GM12873 (cell line): Measurements from ENCODE around the gene SLC36A1.
A peak's percentile ranks its signal among the peaks of the same experiment; 100 is the strongest.

Source experiments
- TF ChIP-seq, protein P1 (sequence below): IDR thresholded peaks from 2 replicates; pipeline ENCODE4 v1.5.1; 2012; ENCODE audit warnings: low read depth, mild to moderate bottlenecking, moderate library complexity, low read length, control low read depth; ENCODE audit not compliant: insufficient read depth; ENCODE audit errors: missing control alignments

The SLC36A1 gene

DNA sequence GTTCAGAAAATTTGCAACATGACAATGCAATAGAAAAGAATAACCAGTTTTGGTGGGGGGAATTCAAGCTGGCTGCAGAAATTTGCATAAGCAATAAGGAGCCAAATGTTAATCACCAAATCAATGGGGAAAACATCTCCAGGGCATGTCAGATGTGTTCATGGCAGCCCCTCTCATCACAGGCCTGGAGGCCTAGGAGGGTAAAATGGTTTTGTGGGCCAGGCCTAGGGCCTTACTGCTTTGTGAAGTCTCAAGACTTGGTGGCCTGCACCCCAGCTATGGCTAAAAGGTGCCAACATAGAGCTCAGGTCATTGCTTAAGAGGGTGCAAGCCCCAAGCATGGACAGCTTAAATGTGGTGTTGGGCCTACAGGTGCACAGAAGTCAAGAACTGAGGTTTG, 29.7 kb upstream of the SLC36A1 start:
- TF ChIP-seq, protein P1, sequence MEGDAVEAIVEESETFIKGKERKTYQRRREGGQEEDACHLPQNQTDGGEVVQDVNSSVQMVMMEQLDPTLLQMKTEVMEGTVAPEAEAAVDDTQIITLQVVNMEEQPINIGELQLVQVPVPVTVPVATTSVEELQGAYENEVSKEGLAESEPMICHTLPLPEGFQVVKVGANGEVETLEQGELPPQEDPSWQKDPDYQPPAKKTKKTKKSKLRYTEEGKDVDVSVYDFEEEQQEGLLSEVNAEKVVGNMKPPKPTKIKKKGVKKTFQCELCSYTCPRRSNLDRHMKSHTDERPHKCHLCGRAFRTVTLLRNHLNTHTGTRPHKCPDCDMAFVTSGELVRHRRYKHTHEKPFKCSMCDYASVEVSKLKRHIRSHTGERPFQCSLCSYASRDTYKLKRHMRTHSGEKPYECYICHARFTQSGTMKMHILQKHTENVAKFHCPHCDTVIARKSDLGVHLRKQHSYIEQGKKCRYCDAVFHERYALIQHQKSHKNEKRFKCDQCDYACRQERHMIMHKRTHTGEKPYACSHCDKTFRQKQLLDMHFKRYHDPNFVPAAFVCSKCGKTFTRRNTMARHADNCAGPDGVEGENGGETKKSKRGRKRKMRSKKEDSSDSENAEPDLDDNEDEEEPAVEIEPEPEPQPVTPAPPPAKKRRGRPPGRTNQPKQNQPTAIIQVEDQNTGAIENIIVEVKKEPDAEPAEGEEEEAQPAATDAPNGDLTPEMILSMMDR = no peak

- TF ChIP-seq, protein P1 = no peak
Measured at GRCh38 chr5:151420127-151420526, 27.3 kb upstream of the SLC36A1 start.

GRCh38 chr5:151424892-151425523, 22.4 kb upstream of the SLC36A1 start:
- TF ChIP-seq, protein P1 = no peak

DNA sequence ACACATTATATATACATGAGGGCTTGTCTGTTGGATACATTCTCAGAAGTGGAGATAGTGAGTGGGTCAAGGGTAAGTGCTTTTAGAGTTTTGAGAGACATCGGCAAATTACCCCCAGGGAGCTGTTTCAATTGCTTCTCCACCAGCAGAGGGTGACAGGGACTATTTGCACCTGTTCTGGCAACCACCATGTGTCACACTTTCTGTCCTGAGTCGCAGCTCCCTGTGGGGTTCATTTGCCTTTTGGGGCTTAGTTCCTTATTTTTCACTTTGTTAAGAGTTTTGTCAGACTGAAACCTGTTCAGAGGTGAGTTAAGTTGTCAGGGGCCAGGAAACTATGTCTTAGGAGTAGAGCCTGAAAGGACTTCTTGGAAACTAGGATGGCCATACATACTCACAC, 20.1 kb upstream of the SLC36A1 start:
- TF ChIP-seq, protein P1 = peak; percentile 69

GRCh38 chr5:151430731-151431130, 16.7 kb upstream of the SLC36A1 start:
- TF ChIP-seq, protein P1 = no peak

GRCh38 chr5:151431666-151432065, 15.7 kb upstream of the SLC36A1 start:
- TF ChIP-seq, protein P1 = no peak

DNA sequence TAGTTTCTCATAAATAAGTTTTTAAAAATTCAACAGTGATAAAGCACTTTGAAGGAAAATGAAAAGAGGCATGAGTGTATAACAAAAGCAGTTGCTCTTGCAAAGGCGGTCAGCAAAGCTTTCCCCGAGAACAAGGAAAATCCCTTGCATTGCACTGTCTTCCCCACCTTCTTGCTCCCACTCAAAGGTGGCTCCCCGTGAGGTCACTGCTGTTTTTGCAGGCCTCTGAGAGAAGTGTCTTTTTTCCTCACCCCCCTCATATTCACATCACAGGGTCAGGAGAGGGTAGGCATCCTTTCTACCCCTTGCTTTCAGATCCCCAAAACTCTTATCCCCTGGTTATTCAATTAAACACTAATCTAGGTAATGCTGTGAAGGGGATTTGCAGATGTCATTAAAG, 15.2 kb upstream of the SLC36A1 start:
- TF ChIP-seq, protein P1 = no peak
